ENCODE measurements around the gene STX10.
"Not testable (repeated sequence)": the region's sequence is repeated elsewhere in the genome, so short reads cannot be mapped to it uniquely, and the experiment has no call there.

Gene STX10

DNA sequence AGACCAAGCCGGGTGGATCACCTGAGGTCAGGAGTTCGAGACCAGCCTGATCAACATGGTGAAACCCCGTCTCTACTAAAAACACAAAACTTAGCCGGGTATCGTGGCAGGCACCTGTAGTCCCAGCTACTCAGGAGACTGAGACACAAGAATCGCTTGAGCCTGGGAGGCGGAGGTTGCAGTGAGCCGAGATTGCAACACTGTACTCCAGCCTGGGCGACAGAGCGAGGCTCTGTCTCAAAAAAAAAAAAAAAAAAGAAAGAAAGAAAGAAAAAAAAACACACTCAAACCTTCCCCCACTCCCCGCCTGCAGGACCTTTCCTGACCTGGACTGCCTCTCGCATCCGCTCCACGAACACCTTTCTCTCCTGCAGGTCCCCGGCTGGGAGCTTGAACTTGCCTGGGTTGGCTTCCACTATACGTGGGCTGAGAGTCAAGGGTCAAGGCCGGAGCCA, 975 bp downstream of the STX10 start:
- intact Hi-C loops (cut with DNase I), result not testable (repeated sequence)
- DNase-seq, result peak in 2 of 10 donors; percentile 64 to 83

DNA sequence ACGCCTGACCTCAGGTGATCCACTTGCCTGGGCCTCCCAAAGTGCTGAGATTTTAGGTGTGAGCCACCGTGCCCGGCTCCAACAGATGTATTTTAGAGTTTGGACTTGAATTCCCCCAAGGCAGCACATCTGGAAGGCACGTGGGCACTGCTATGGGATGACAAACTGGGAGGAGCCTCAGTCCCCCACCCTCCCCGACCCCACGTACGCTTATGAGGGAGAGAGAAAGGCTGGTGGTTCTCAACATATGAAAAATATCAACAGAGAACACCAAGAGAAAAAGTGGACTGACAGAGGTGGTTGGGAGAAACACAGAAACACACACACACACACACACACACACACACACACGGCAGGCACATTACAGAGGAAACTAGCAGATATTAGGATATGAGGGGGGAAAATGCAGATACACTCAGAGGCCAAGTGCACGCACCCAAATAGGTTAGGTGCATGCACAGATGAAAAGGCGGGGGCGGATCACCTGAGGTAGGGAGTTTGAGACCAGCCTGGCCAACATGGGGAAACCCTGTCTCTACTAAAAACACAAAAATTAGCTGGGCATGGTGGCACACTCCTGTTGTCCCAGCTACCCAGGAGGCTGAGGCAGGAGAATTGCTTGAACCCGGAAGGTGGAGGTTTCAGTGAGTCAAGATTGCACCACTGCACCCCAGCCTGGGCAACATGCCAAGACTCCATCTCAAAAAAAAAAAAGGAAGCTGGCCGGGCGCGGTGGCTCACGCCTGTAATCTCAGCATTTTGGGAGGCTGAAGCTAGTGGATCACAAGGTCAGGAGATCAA, 3.2 kb downstream of the STX10 start:
- intact Hi-C loops (cut with DNase I), result no loop called here
- no peak for DNase-seq

GRCh38 chr19:13139633-13140311, 10.4 kb downstream of the STX10 start:
- peak in 1 of 10 donors; percentile 62 for DNase-seq
- intact Hi-C loops (cut with DNase I), result no loop called here

GRCh38 chr19:13138916-13139198, 11.3 kb downstream of the STX10 start:
- intact Hi-C loops (cut with DNase I), result no loop called here
- peak in 1 of 10 donors; percentile 72 for DNase-seq

- intact Hi-C loops (cut with DNase I), result no loop called here
- no peak for DNase-seq
Observed at GRCh38 chr19:13138171-13138915, 11.8 kb downstream of the STX10 start.

- intact Hi-C loops (cut with DNase I), result no loop called here
- no peak for DNase-seq
Observed at GRCh38 chr19:13137290-13137794, 12.8 kb downstream of the STX10 start.

DNA sequence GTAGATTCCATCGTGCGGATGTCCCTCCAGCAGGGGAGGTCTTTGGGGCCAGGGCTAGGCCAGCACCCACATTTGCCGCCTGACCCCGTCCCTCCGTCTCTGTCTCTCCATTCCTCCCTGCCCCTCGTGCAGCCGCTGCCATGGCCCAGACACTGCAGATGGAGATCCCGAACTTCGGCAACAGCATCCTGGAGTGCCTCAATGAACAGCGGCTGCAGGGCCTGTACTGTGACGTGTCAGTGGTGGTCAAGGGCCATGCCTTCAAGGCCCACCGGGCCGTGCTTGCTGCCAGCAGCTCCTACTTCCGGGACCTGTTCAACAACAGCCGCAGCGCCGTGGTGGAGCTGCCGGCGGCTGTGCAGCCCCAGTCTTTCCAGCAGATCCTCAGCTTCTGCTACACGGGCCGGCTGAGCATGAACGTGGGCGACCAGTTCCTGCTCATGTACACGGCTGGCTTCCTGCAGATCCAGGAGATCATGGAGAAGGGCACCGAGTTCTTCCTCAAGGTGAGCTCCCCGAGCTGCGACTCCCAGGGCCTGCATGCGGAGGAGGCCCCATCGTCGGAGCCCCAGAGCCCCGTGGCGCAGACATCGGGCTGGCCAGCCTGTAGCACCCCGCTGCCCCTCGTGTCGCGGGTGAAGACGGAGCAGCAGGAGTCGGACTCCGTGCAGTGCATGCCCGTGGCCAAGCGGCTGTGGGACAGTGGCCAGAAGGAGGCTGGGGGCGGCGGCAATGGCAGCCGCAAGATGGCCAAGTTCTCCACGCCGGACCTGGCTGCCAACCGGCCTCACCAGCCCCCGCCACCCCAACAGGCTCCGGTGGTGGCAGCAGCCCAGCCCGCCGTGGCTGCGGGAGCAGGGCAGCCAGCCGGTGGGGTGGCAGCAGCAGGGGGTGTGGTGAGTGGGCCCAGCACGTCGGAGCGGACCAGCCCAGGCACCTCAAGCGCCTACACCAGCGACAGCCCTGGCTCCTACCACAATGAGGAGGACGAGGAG, 14.8 kb downstream of the STX10 start:
- peak in 3 of 10 donors; percentile 82 to 91 (median 90) for DNase-seq

DNA sequence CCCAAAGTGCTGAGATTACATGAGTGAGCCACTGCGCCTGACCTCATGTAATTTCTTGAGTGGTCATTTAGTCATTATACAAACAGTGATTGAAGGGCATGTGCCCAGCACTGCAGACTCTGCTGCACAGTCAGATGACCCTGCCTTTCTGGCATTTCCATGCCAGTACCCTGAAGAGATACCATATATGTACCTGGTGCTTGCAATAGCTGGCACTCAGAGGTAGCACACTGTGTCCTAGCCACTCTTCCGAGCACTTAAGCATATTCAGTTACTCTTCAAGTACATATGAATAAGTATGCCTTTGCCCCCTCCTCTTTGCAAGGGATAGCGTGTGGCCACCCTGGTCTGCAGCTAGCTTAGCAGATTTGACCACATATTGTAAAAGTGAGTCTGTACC, 15.5 kb downstream of the STX10 start:
- intact Hi-C loops (cut with DNase I), result no loop called here
- DNase-seq, result no peak

More for the DNA sequence above, 14.8 kb downstream of the STX10 start:
- intact Hi-C loops (cut with DNase I), result no loop called here

GRCh38 chr19:13133241-13133870, 16.8 kb downstream of the STX10 start:
- peak in 3 of 10 donors; percentile 42 to 83 (median 45) for DNase-seq
- intact Hi-C loops (cut with DNase I), result no loop called here

- intact Hi-C loops (cut with DNase I), result no loop called here
- DNase-seq, result peak in 1 of 10 donors; percentile 62
Observed at GRCh38 chr19:13132471-13133180, 17.5 kb downstream of the STX10 start.

GRCh38 chr19:13130886-13131490, 19.2 kb downstream of the STX10 start:
- DNase-seq, result no peak
- intact Hi-C loops (cut with DNase I), result no loop called here

- intact Hi-C loops (cut with DNase I), result no loop called here
- no peak for DNase-seq
Observed at GRCh38 chr19:13129384-13129783, 20.8 kb downstream of the STX10 start.

- DNase-seq, result no peak
- intact Hi-C loops (cut with DNase I), result no loop called here
Observed at GRCh38 chr19:13128583-13128982, 21.6 kb downstream of the STX10 start.

DNA sequence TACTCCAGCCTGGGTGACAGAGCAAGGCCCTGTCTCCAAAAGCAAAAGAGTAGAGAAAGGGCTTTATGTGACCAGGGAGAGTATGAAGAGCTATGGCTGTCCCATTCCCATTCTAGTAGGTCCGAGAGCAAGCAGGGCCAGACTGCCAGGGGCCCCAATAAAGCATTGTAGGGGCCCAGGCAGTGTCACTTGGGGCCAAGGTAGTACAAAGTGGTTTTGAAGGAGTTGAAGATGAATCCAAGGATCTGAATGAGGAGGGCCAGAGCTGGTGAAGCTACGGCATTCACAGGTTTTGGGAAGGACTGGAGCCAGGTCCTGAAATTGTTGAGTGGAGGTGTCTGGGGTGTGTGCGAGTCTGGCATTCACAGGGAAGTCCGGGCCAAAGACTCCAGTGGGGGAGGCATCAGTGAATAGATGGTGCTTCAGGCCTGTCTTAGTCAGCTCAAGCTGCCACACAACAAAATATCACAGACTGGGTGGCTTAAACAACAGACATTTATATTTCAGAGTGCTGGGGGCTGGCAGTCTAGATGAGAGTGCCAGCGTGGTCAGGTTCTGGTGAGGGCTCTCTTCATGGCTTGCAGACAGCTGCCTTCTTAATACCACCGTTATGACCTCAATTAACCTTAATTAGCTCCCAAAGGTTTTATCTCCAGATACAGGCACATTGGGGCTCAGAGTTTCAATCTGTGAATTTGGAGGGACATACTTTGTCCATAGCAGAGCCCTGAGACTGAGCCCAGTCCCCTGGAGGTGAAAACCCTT, 22.2 kb downstream of the STX10 start:
- intact Hi-C loops (cut with DNase I), result no loop called here
- peak in 1 of 10 donors; percentile 86 for DNase-seq

DNA sequence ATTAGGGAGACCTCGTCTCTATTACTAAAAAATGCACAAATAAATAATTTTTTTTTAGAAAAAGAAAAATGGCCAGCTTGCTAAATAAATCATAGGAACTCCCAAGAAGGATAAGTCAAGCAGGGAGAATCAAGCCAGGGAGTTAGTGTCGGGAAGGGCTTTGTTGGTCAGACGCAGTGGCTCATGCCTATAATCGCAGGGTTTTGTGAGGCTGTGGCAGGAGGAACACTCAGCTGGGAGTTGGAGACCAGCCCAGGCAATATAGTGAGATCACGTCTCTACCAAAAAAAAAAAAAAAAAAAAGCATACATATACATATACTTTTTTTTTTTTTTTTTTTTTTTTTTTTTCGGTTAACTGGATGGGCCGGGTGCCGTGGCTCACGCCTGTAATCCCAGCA, 23.1 kb downstream of the STX10 start:
- no peak for DNase-seq
- intact Hi-C loops (cut with DNase I), result no loop called here

DNA sequence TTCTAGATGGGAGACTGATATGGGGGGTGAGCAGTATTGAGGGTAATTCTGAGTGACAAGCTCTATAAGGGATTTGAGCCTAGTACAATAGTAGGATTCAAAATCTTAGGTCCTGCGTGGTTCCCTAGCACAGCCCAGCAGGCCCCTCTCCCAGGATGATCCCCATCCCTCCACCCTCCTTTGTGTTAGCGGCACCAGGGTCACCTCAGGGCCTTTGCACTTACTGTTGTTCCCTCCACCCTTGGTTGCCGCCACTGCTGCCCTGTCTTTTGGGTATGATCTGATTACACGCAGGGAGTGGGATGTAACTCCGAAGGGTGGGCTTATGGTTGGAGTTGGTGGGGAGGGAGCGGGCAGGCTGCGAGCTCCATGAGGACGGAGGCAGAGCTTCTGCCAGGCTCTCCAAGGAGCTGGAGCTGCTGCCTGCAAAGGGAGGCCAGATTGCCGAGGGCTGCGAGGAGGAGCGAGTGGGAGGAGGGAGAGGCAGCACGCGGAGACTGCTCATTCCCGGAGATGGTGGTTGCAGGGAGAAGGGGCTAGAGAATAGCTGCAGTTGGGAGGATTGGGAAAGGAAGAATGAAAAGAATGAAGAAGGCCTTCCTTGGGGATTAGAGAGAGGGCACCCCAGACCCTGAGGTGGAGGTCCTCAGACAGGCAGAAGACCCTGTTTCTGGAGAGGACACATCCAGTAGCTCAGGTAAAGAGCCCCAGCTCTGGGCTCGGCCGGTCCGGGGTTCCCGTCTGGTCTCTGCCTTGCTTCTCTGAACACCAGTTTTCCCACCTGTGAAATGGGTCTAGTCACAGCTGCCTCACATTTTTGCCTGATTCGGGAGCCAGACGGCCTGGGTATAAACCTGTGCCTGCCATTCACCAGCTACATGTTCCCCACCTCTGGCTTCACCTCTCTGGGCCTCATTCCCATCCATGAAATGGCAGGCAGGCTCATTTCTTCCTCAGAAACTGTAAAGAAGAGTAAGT, 26.9 kb downstream of the STX10 start:
- intact Hi-C loops (cut with DNase I), result no loop called here
- DNase-seq, result peak in 8 of 10 donors; percentile 46 to 94 (median 70)

Measured in posterior cingulate gyrus (tissue), 11 donors.